Muscle of arm (tissue), 12 donors: ENCODE results near the gene RYK. TPM values are rescaled to one million over a fixed set of nuclear protein-coding genes. Genes with fewer than 3 reads are reported as not detected.

Source experiments
- DNase-seq: peaks from one replicate; pipeline ENCODE4 v3.0.0-alpha.2; 2013
- polyA plus RNA-seq, 12 donors: library from polyadenylated mRNA; unstranded; fragments of 120-200 nt; gene quantifications; one replicate each; pipeline ENCODE4 v1.2.1, GENCODE V29; 2013; ENCODE audit not compliant: insufficient read length in 12 of 12

RYK gene
- polyA plus RNA-seq, 12 donors = 49.5 to 98.5 (median 65.8) TPM; not detected in 1

GRCh38 chr3:134267996-134268395 lies 17.3 kb upstream of the RYK start:
- no peak for DNase-seq

GRCh38 chr3:134260987-134261386 lies 10.3 kb upstream of the RYK start:
- DNase-seq = no peak

GRCh38 chr3:134258761-134259347 lies 8.2 kb upstream of the RYK start:
- no peak for DNase-seq

GRCh38 chr3:134255404-134255803 lies 4.7 kb upstream of the RYK start:
- DNase-seq = no peak

- DNase-seq = no peak
These were observed 3.0 kb upstream of the RYK start for GRCh38 chr3:134253475-134254226.

- no peak for DNase-seq
These were observed 2.1 kb upstream of the RYK start for GRCh38 chr3:134252766-134253165.

GRCh38 chr3:134251731-134252391 lies 1.2 kb upstream of the RYK start:
- no peak for DNase-seq

- DNase-seq = no peak
These were observed 533 bp downstream of the RYK start for GRCh38 chr3:134249935-134250716.

GRCh38 chr3:134249296-134249841 lies 1.3 kb downstream of the RYK start:
- no peak for DNase-seq

- no peak for DNase-seq
These were observed 5.7 kb downstream of the RYK start for GRCh38 chr3:134244921-134245320.

- DNase-seq = no peak
These were observed 7.7 kb downstream of the RYK start for GRCh38 chr3:134242649-134243617.

- no peak for DNase-seq
These were observed 11.1 kb downstream of the RYK start for GRCh38 chr3:134239538-134239937.

- no peak for DNase-seq
These were observed 13.1 kb downstream of the RYK start for GRCh38 chr3:134237454-134238145.

GRCh38 chr3:134236505-134237170 lies 14.0 kb downstream of the RYK start:
- DNase-seq = no peak

GRCh38 chr3:134235577-134236076 lies 15.0 kb downstream of the RYK start:
- no peak for DNase-seq

- no peak for DNase-seq
These were observed 17.7 kb downstream of the RYK start for GRCh38 chr3:134232951-134233350.

GRCh38 chr3:134232151-134232550 lies 18.5 kb downstream of the RYK start:
- DNase-seq = no peak

GRCh38 chr3:134231131-134231530 lies 19.5 kb downstream of the RYK start:
- DNase-seq = no peak

GRCh38 chr3:134229038-134229437 lies 21.6 kb downstream of the RYK start:
- no peak for DNase-seq
